HCT116 (cell line): Measurements from ENCODE around the gene CDCA4. TPM values are rescaled to one million over a fixed set of nuclear protein-coding genes. Genes with fewer than 3 reads are reported as not detected.
A peak's percentile ranks its signal among the peaks of the same experiment; 100 is the strongest.

Experiments used
- ATAC-seq: fragments of 200-7000 bp; cut with Tn5 transposase; 2 replicates; pipeline ENCODE4 v1.9.1; 2020; ENCODE audit warnings: mild to moderate bottlenecking, moderate library complexity
- BruUV-seq: library from RNA; stranded (reverse); fragments of 400-500 nt; replicated peaks from 2 replicates; lab custom pipeline; 2021; lab: Mats Ljungman, UMichigan
- CTCF ChIA-PET: fragments of 300-600 bp; sonication (Branson Sonifier 250); formaldehyde crosslinking; loops from one replicate; lab custom pipeline; 2021; ENCODE audit warnings: antibody characterized with exemption; lab: Charles Lee
- POLR2A ChIA-PET: fragments of 300-600, 350-600 bp; sonication (Branson Sonifier 250); formaldehyde crosslinking; loops from one replicate; lab custom pipeline; 2021; ENCODE audit warnings: antibody characterized with exemption; lab: Charles Lee
- RAD21 ChIA-PET, 2 experiments: fragments of 300-600 bp; sonication (Branson Sonifier 250); formaldehyde crosslinking; loops; one replicate each; lab custom pipeline; 2023; ENCODE audit warnings: low total read pairs in 2 of 2; ENCODE audit not compliant: uncharacterized antibody in 2 of 2, unreplicated experiment in 2 of 2, low non-redundant PET in 1 of 2; lab: Charles Lee
- DNase-seq: peaks from one replicate; pipeline ENCODE4 v3.0.0-alpha.2; 2010; ENCODE audit warnings: low read depth, low spot score
- H2AFZ ChIP-seq: fragments of 200-600 bp; shearing (Covaris generic), sonication (generic); 2 replicates; pipeline ENCODE4 v1.6.1; 2017; ENCODE audit warnings: low read depth, mixed run types, mixed read lengths, antibody characterized with exemption, low read length; ENCODE audit not compliant: poor library complexity, severe bottlenecking
- H3K27ac ChIP-seq: 2 replicates; pipeline ENCODE4 v1.5.1; 2012; ENCODE audit warnings: low read depth, low read length
- H3K27me3 ChIP-seq: fragments of 200-600 bp; sonication (generic); 2 replicates; pipeline ENCODE4 v1.6.1; 2016; ENCODE audit warnings: mixed run types, low read length, mixed read lengths; ENCODE audit not compliant: insufficient read depth
- H3K36me3 ChIP-seq, 2 experiments: fragments of 200-500 bp in 1 of 2; fragments of 200-600 bp in 1 of 2; sonication (Bioruptor generic) in 1 of 2; sonication (generic) in 1 of 2; 2 replicates each; pipeline versions ENCODE4 v1.5.1 to v1.6.1; 2014 to 2016; ENCODE audit warnings: low read length in 2 of 2, inconsistent platforms in 1 of 2, mixed read lengths in 1 of 2, mixed run types in 1 of 2; ENCODE audit not compliant: insufficient read depth in 2 of 2, control insufficient read depth in 1 of 2
- H3K4me1 ChIP-seq, 2 experiments: fragments of 200-600 bp in 1 of 2; sonication (generic) in 1 of 2; 2 replicates each; pipeline versions ENCODE4 v1.5.1 to v1.6.1; 2012 to 2017; ENCODE audit warnings: low read length in 2 of 2, inconsistent platforms in 1 of 2, mild to moderate bottlenecking in 1 of 2, mixed read lengths in 1 of 2, mixed run types in 1 of 2, moderate library complexity in 1 of 2; ENCODE audit not compliant: insufficient read depth in 2 of 2, control insufficient read depth in 1 of 2
- H3K4me2 ChIP-seq: fragments of 200-600 bp; sonication (generic); 2 replicates; pipeline ENCODE4 v1.6.1; 2017; ENCODE audit warnings: mixed run types, low read length, mixed read lengths
- H3K4me3 ChIP-seq, 2 experiments: fragments of 200-600 bp in 1 of 2; sonication (generic) in 1 of 2; replicated peaks in 1 of 2; 2 replicates each; pipeline ENCODE4 v1.5.1; 2011 to 2016; ENCODE audit warnings: low read length in 2 of 2, control low read depth in 1 of 2, low read depth in 1 of 2, mild to moderate bottlenecking in 1 of 2, mixed read lengths in 1 of 2, mixed run types in 1 of 2
- H3K79me2 ChIP-seq: fragments of 200-600 bp; sonication (generic); 2 replicates; pipeline ENCODE4 v1.6.1; 2017; ENCODE audit warnings: mild to moderate bottlenecking, mixed run types, low read length, moderate library complexity, mixed read lengths; ENCODE audit not compliant: insufficient read depth
- H3K9ac ChIP-seq: fragments of 200-600 bp; sonication (generic); 2 replicates; pipeline ENCODE4 v1.6.1; 2016; ENCODE audit warnings: low read length, mixed read lengths
- H3K9me2 ChIP-seq: fragments of 200-600 bp; sonication (generic), shearing (Covaris generic); 2 replicates; pipeline ENCODE4 v1.6.1; 2017; ENCODE audit warnings: mixed run types, mild to moderate bottlenecking, moderate library complexity; ENCODE audit not compliant: insufficient read depth
- H3K9me3 ChIP-seq, 2 experiments: fragments of 200-500 bp in 1 of 2; fragments of 200-600 bp in 1 of 2; sonication (Bioruptor generic) in 1 of 2; sonication (generic) in 1 of 2; 2 replicates each; pipeline ENCODE4 v1.6.1; 2014 to 2017; ENCODE audit warnings: low read length in 2 of 2, mixed read lengths in 2 of 2, inconsistent platforms in 1 of 2, low read depth in 1 of 2, mild to moderate bottlenecking in 1 of 2, mixed run types in 1 of 2, moderate library complexity in 1 of 2; ENCODE audit not compliant: control insufficient read depth in 1 of 2, insufficient read depth in 1 of 2
- H4K20me1 ChIP-seq: fragments of 200-600 bp; sonication (generic), shearing (Covaris generic); 2 replicates; pipeline ENCODE4 v1.6.1; 2017; ENCODE audit warnings: mixed run types, mild to moderate bottlenecking, moderate library complexity; ENCODE audit not compliant: insufficient read depth
- CEBPB ChIP-seq: IDR thresholded peaks from 2 replicates; pipeline ENCODE4 v1.6.1; 2012; ENCODE audit warnings: low read depth
- EGR1 ChIP-seq: IDR thresholded peaks from 2 replicates; pipeline ENCODE4 v1.6.1; 2012; ENCODE audit warnings: low read depth
- FOSL1 ChIP-seq: IDR thresholded peaks from 2 replicates; pipeline ENCODE4 v1.6.1; 2012; ENCODE audit warnings: low read depth
- MAX ChIP-seq: IDR thresholded peaks from 2 replicates; pipeline ENCODE4 v1.6.1; 2012
- RAD21 ChIP-seq: IDR thresholded peaks from 2 replicates; pipeline ENCODE4 v1.6.1; 2012; ENCODE audit warnings: low read depth, mild to moderate bottlenecking
- REST ChIP-seq: IDR thresholded peaks from 2 replicates; pipeline ENCODE4 v1.6.1; 2012; ENCODE audit warnings: low read depth
- SP1 ChIP-seq: IDR thresholded peaks from 2 replicates; pipeline ENCODE4 v1.6.1; 2012; ENCODE audit warnings: low read depth
- SRF ChIP-seq: IDR thresholded peaks from 2 replicates; pipeline ENCODE4 v1.6.1; 2012; ENCODE audit warnings: low read depth
- intact Hi-C: fragments of 100-400 bp; cut with micrococcal nuclease; formaldehyde crosslinking; loops from 2 replicates; pipeline ENCODE4 v1.10.0; 2022
- total RNA-seq: library from RNA; stranded (reverse); gene quantifications from one replicate; pipeline ENCODE4 v1.2.1, GENCODE V29; 2021; ENCODE audit not compliant: unreplicated experiment

Gene CDCA4
- total RNA-seq, 1 experiment from 2014 or later: 62.4 TPM

GRCh38 chr14:104984056-104984894 lies 36.6 kb downstream of the CDCA4 start (continued):
- TF ChIP-seq REST: no peak
- TF ChIP-seq FOSL1: no peak
- no peak for TF ChIP-seq RAD21
- TF ChIP-seq SP1: no peak

GRCh38 chr14:104983231-104983721 lies 37.6 kb downstream of the CDCA4 start:
- Histone ChIP-seq H3K27me3 (no peaks in the 10 kb centered on the region), H3K9me2 (no peaks in the 10 kb centered on the region), H3K4me1 (peaks cover 28 to 44% of the 10 kb centered on the region in 2 experiments), H4K20me1 (no peaks in the 10 kb centered on the region), H3K4me3 (no peak overlapping the region), H3K79me2 (peaks cover 3% of the 10 kb centered on the region; the same call in 1 of the 2 replicates), H3K9me3 (no peaks in the 10 kb centered on the region), H3K36me3 (no peaks in the 10 kb centered on the region), H3K27ac (peak overlapping the region; percentile 23; the same call in 1 of the 2 replicates), H2AFZ (no peak overlapping the region), H3K9ac (no peak overlapping the region), H3K4me2 (no peak overlapping the region)
- DNase-seq (no peak), ATAC-seq (no peak)
- CTCF ChIA-PET: no interaction called here
- RAD21 ChIA-PET: interaction anchor here in 1 of 2 experiments (0.6 kb wide), 1 partner anchor 487 kb away, joined by 5 read pairs; no protein-coding TSS in a partner anchor
- BruUV-seq: no TSS peak
- POLR2A ChIA-PET: no interaction called here
- TF ChIP-seq EGR1 (no peak), CEBPB (no peak), SRF (no peak), MAX (no peak)
- intact Hi-C loops: no loop called here
